Keratinocyte (primary cell): ENCODE measurements around the gene LZTS2.

Experiments
- EZH2 ChIP-seq: IDR thresholded peaks from one replicate; pipeline ENCODE4 v1.6.1; 2012; ENCODE audit warnings: inconsistent platforms, mild to moderate bottlenecking, low read length, moderate library complexity
- TF ChIP-seq, protein P1 (sequence below), 3 experiments: IDR thresholded peaks in 1 of 3; conservative IDR thresholded peaks in 1 of 3; optimal IDR thresholded peaks in 1 of 3; 2 replicates in 2 of 3; 3 replicates in 1 of 3; pipeline versions ENCODE3 to v1.5.1; 2011; ENCODE audit warnings: low read length in 3 of 3, mild to moderate bottlenecking in 3 of 3, moderate library complexity in 2 of 3, control low read depth in 1 of 3, inconsistent platforms in 1 of 3; ENCODE audit not compliant: insufficient read depth in 2 of 3; ENCODE audit errors: extremely low read depth in 1 of 3

DNA sequence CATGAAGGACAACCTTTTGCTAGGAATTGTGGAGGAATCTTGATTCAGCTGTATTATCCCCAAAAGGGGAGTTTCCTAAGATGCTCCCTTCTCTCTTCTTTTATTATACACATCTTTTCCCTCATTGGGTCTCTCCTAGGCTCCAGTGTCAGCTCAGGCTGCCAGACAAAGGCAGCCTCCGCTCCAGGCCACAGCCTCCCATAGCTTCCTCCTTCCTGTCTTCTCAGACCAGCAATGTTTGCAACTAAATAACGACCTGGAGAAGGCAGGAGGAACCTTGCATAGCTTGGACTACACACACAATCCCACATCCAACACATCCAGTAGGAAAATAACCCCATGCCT lies 43.7 kb downstream of the LZTS2 start:
- TF ChIP-seq, protein P1, sequence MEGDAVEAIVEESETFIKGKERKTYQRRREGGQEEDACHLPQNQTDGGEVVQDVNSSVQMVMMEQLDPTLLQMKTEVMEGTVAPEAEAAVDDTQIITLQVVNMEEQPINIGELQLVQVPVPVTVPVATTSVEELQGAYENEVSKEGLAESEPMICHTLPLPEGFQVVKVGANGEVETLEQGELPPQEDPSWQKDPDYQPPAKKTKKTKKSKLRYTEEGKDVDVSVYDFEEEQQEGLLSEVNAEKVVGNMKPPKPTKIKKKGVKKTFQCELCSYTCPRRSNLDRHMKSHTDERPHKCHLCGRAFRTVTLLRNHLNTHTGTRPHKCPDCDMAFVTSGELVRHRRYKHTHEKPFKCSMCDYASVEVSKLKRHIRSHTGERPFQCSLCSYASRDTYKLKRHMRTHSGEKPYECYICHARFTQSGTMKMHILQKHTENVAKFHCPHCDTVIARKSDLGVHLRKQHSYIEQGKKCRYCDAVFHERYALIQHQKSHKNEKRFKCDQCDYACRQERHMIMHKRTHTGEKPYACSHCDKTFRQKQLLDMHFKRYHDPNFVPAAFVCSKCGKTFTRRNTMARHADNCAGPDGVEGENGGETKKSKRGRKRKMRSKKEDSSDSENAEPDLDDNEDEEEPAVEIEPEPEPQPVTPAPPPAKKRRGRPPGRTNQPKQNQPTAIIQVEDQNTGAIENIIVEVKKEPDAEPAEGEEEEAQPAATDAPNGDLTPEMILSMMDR (optimal IDR thresholded peaks at IDR 0.05 in 1 of 3, IDR thresholded peaks at IDR 0.05 in 1 of 3, conservative IDR thresholded peaks at IDR 0.05 in 1 of 3; ENCODE audit: extremely low read depth in 1 of 3, insufficient read depth in 2 of 3, low read length in 3 of 3) = no peak
- TF ChIP-seq EZH2 = no peak
